Measurements from ENCODE around the gene SLMAP. TPM values are rescaled to one million over a fixed set of nuclear protein-coding genes. Genes with fewer than 3 reads are reported as not detected.

The SLMAP gene
- total and polyA plus RNA-seq, 2 of the 13 experiments (the other 11 are each of a cell fraction or from before 2014, with no cell fraction given): 24.0 to 48.3 TPM

DNA sequence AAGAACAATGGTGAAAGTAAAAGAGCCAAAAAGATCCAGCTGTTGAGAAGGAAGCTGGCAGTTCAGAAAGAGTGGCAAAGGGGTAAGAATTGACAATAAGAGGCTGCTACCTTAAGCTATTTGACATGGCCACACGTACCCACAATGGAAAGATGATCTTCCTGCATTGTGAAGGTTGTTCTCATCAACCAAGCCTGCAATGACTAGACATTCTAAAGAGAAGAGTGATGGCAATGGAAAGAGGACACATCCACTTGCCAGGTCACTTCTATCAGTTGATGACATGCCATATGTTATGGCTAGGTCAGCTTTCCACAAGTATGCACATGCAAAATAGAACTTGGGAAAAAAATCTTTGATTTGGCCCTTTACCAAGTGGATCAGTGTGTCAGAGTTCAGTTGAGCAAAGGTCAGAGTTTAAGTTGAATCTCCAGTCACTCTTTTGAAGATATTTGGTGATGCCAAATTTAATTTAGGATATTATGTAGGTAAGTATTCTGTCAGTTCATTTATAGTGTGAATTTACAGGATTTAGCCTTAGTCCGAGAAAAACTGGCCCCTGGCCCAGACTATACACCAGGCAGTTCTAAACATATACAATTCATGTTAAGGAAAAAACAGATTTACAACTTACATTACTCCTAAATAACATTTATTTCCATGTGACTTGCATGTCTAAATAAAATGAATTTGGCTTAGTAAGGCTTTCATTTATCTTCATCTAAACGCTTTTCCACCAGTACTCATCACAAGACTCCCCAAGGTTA is 147.2 kb downstream of the SLMAP start:
- Histone ChIP-seq H3K4me3 (replicated peaks in 1 of 3; ENCODE audit: insufficient read depth in 1 of 3, low read depth in 2 of 3, low read length in 3 of 3) (no peak overlapping the region), H3K4me1 (ENCODE audit: insufficient read depth, low read length) (peaks cover 7% of the 10 kb centered on the region; the same call in 1 of the 2 replicates), H4K20me1 (ENCODE audit: insufficient read depth, low read length) (no peaks in the 10 kb centered on the region), H3K9me3 (ENCODE audit: low read length) (no peaks in the 10 kb centered on the region), H3K27me3 (ENCODE audit: control insufficient read depth in 1 of 2, insufficient read depth in 2 of 2, low read length in 2 of 2) (no peaks in the 10 kb centered on the region), H2AFZ (ENCODE audit: low read length) (no peak overlapping the region), H3K4me2 (ENCODE audit: low read depth, low read length) (no peak overlapping the region), H3K36me3 (replicated peaks in 1 of 2; ENCODE audit: control insufficient read depth in 1 of 2, insufficient read depth in 2 of 2, low read length in 2 of 2) (peaks cover 2 to 34% of the 10 kb centered on the region in 2 experiments), H3K27ac (ENCODE audit: extremely low read length, insufficient read depth, low read length) (no peak overlapping the region), H3K9ac (ENCODE audit: insufficient read depth, low read depth, low read length) (no peak overlapping the region), H3K79me2 (ENCODE audit: insufficient read depth, low read length) (no peaks in the 10 kb centered on the region)
- in situ Hi-C loops (cut with HindIII; ENCODE audit: extremely low pct_ligation_motif_present, low pct_unique_long_range_greater_than_20kb) (no loop called here), intact Hi-C loops (cut with micrococcal nuclease; ENCODE audit: unreplicated experiment) (no loop called here)
- 95% methylated on average over 3 of the region's 3 CpGs for WGBS (ENCODE audit: low lambda C conversion rate)
- ChIA-PET CTCF (ENCODE audit: low intra/inter-chr PET ratio, low total read pairs) (no interaction called here), POLR2A (no interaction called here)
- TF ChIP-seq PPARG (CRISPR knock-in tag; conservative IDR thresholded peaks at IDR 0.05): 0 out of 2 replicates have a peak, but pooled peaks have one; percentile 19
- TF ChIP-seq NPAS2 (CRISPR knock-in tag; IDR thresholded peaks at IDR 0.05; ENCODE audit: borderline replicate concordance): no peak
- BruUV-seq (replicated peaks): TSS peak; percentile 9
- DNase-seq (ENCODE audit: low spot score): no peak
- no peak for FAIRE-seq
- no peak for ATAC-seq

DNA sequence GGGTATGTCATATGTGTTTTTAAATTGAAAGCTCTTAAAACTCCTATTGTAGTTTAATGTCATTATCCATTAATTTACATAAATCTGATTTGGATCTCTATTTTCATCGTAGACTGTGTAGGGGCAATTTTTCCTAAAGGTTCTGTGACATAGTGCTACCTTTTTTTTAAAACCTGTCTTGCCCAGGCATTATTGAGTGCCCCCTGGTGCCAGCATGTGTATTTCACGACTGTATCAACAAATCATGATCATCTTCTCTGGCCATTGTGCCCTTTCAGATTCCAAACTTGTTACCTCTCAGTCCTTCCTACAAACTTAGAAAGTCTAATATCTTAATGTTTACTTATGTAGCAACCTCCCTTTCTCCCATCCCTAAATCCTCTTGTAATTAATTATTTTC is 154.9 kb downstream of the SLMAP start:
- intact Hi-C loops (cut with micrococcal nuclease; ENCODE audit: unreplicated experiment): no loop called here
- H3K79me2 ChIP-seq (ENCODE audit: insufficient read depth, low read length): no peaks in the 10 kb centered on the region
- DNase-seq (ENCODE audit: low spot score) (peak; percentile 16), ATAC-seq (peak; percentile 41; the same call in 1 of the 3 replicates), FAIRE-seq (no peak)
- H3K4me3 ChIP-seq (replicated peaks in 1 of 3; ENCODE audit: insufficient read depth in 1 of 3, low read depth in 2 of 3, low read length in 3 of 3): no peak overlapping the region
- BruUV-seq (replicated peaks): no TSS peak
- H4K20me1 ChIP-seq (ENCODE audit: insufficient read depth, low read length): no peaks in the 10 kb centered on the region
- no peaks in the 10 kb centered on the region for H3K9me3 ChIP-seq (ENCODE audit: low read length)
- TF ChIP-seq, protein P1, sequence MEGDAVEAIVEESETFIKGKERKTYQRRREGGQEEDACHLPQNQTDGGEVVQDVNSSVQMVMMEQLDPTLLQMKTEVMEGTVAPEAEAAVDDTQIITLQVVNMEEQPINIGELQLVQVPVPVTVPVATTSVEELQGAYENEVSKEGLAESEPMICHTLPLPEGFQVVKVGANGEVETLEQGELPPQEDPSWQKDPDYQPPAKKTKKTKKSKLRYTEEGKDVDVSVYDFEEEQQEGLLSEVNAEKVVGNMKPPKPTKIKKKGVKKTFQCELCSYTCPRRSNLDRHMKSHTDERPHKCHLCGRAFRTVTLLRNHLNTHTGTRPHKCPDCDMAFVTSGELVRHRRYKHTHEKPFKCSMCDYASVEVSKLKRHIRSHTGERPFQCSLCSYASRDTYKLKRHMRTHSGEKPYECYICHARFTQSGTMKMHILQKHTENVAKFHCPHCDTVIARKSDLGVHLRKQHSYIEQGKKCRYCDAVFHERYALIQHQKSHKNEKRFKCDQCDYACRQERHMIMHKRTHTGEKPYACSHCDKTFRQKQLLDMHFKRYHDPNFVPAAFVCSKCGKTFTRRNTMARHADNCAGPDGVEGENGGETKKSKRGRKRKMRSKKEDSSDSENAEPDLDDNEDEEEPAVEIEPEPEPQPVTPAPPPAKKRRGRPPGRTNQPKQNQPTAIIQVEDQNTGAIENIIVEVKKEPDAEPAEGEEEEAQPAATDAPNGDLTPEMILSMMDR (CRISPR knock-in tag; IDR thresholded peaks at IDR 0.05): peak; percentile 43
- TF ChIP-seq STAG1 (CRISPR knock-in tag; IDR thresholded peaks at IDR 0.05) (peak; percentile 50; the same call in 1 of the 2 replicates), SMC3 (IDR thresholded peaks at IDR 0.05; ENCODE audit: low read length) (peak; percentile 25; the same call in 1 of the 2 replicates), ZNF256 (CRISPR knock-in tag; conservative IDR thresholded peaks at IDR 0.05) (no peak), ZNF678 (CRISPR knock-in tag; IDR thresholded peaks at IDR 0.05) (no peak)
- POLR2A ChIA-PET: no interaction called here
- no peak overlapping the region for H2AFZ ChIP-seq (ENCODE audit: low read length)
- in situ Hi-C loops (cut with HindIII; ENCODE audit: extremely low pct_ligation_motif_present, low pct_unique_long_range_greater_than_20kb): no loop called here
- no peaks in the 10 kb centered on the region for H3K27me3 ChIP-seq (ENCODE audit: control insufficient read depth in 1 of 2, insufficient read depth in 2 of 2, low read length in 2 of 2)
- H3K4me1 ChIP-seq (ENCODE audit: insufficient read depth, low read length): peaks cover 6% of the 10 kb centered on the region; the same call in 1 of the 2 replicates
- no peak overlapping the region for H3K4me2 ChIP-seq (ENCODE audit: low read depth, low read length)
- WGBS (ENCODE audit: low lambda C conversion rate): 90% methylated on average over 2 of the region's 2 CpGs
- H3K27ac ChIP-seq (ENCODE audit: extremely low read length, insufficient read depth, low read length): no peak overlapping the region
- peaks cover 6 to 45% of the 10 kb centered on the region in 2 experiments for H3K36me3 ChIP-seq (replicated peaks in 1 of 2; ENCODE audit: control insufficient read depth in 1 of 2, insufficient read depth in 2 of 2, low read length in 2 of 2)
- CTCF ChIA-PET (ENCODE audit: low intra/inter-chr PET ratio, low total read pairs): interaction anchor here (1.2 kb wide), 1 partner anchor 811 kb away, joined by 3 read pairs; no protein-coding TSS in a partner anchor
- H3K9ac ChIP-seq (ENCODE audit: insufficient read depth, low read depth, low read length): no peak overlapping the region
